Left ventricle myocardium superior (tissue), 1 donor: ENCODE results near the gene TOP1. TPM values are rescaled to one million over a fixed set of nuclear protein-coding genes. Genes with fewer than 3 reads are reported as not detected.
"Not testable (repeated sequence)": the region's sequence is repeated elsewhere in the genome, so short reads cannot be mapped to it uniquely, and the experiment has no call there.

Experiments used
- ATAC-seq: fragments of 200-7000 bp; cut with Tn5 transposase; one replicate; pipeline ENCODE4 v1.9.1; 2020; ENCODE audit warnings: mild to moderate bottlenecking, moderate library complexity
- DNase-seq: peaks from one replicate; pipeline ENCODE4 v3.0.0-alpha.2; 2020
- intact Hi-C: fragments of 100-400 bp; cut with micrococcal nuclease; formaldehyde crosslinking; loops from one replicate; pipeline ENCODE4 v1.11.0; 2022
- total RNA-seq: library from RNA; stranded (reverse); fragmentation: NEBNext Ultra II Directional; extraction: Animal tissue kit (Norgen Biotek cat#: 25700); gene quantifications from one replicate; pipeline ENCODE4 v1.2.1, GENCODE V29; 2021
- donor health status: DM: no; HTN: yes; CAD: no; lungs with severe emphysema.

TOP1 gene
- total RNA-seq, 1 donor from 2014 or later: 25.3 TPM

GRCh38 chr20:41116282-41116956 lies 87.8 kb downstream of the TOP1 start:
- DNase-seq (no peak), ATAC-seq (no peak)
- intact Hi-C loops: no loop called here

DNA sequence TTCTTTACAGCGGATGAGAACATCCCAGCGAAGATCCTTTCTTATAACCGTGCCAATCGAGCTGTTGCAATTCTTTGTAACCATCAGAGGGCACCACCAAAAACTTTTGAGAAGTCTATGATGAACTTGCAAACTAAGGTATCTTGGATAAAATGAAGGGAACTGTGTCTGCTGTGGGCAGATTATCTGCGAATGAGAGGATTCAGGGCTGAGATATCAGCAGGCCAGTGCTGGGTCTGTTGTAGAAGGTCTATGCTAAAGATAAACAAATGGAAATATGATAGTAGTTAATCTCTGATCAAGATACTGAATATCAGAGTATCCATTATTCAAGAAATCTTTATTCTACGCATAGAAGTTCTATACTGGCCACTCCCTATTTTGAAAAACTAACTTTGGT lies 89.5 kb downstream of the TOP1 start:
- intact Hi-C loops, ATAC-seq, DNase-seq: not testable (repeated sequence)

- DNase-seq: no peak
- intact Hi-C loops: no loop called here
- no peak for ATAC-seq
Measured at GRCh38 chr20:41118632-41119031, 90.0 kb downstream of the TOP1 start.

DNA sequence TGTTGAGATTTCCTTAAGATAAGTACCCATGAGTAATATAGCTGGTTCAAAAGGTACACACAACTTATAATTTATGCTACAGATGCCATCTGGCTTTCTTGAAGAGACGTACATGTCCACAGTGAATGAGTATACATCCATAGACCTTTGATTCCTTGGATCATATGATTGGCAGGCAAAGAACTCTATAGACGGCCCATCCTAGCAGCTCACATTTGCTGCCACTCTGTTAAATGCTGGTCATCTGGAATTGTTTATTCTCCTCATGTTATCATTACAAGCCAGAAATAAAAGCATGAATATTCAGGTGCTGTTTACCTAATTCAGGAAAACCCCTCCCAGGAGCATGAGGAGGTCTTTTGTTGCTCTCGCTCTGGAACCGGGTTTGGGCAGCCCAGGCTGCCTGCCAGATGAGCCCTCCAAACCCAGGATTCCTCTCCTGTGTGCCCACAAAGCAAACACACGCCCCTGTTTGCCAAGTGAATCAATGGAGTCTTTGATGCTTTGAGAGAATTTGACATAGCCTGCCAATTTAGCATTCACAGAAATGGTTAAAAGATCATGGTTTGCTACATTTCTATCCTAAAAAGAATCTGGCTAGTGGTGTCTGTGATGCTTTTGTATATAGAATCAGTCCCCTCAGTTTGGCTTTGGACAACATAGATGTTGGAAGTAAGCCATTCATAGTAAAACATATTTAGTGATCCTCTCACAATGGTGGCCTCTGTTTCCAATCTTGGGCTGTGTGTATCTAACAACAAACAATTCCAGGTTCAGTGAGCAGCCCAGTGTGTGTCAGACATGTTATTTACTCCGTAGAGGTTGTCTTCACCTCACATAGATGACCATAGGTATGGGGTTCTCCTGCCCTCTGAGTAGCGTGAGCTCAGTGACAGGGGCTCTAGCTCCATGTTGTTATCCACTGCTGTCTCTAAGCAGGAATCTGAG lies 91.3 kb downstream of the TOP1 start:
- DNase-seq (no peak), ATAC-seq (no peak)
- intact Hi-C loops: no loop called here

- no peak for ATAC-seq
- DNase-seq: no peak
- intact Hi-C loops: no loop called here
Measured at GRCh38 chr20:41121399-41121798, 92.8 kb downstream of the TOP1 start.

GRCh38 chr20:41123631-41124030 lies 95.0 kb downstream of the TOP1 start:
- no peak for ATAC-seq
- intact Hi-C loops: no loop called here
- no peak for DNase-seq

- intact Hi-C loops: no loop called here
- no peak for DNase-seq
- ATAC-seq: no peak
Measured at GRCh38 chr20:41124451-41125094, 96.0 kb downstream of the TOP1 start.

- ATAC-seq (peak; percentile 73), DNase-seq (no peak)
- intact Hi-C loops: no loop called here
Measured at GRCh38 chr20:41125530-41126457, 97.2 kb downstream of the TOP1 start.

DNA sequence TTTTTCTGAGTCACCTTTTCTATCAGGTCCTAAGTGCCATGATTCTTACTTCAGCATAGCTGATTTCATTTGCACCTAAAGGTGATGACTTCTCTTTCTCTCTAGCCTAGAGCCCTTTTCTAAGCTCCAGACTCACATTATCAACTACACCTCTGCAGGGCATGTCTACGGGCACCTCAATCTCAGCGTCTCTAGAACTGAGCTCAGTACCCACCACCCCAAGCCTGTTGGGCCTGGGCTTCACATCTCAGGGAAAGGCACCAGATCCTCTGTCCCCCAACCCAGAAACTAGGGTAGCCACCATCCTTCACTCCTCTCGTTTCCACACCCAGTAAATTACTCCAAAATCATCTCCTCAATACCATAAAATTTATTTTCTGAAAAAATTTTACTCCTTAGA lies 98.1 kb downstream of the TOP1 start:
- peak; percentile 35 for ATAC-seq
- DNase-seq: no peak
- intact Hi-C loops: no loop called here

- DNase-seq, intact Hi-C loops, ATAC-seq: not testable (repeated sequence)
Measured at GRCh38 chr20:41128317-41128716, 99.7 kb downstream of the TOP1 start.

GRCh38 chr20:41131594-41132387 lies 103.2 kb downstream of the TOP1 start:
- no peak for DNase-seq
- no peak for ATAC-seq
- intact Hi-C loops: no loop called here

DNA sequence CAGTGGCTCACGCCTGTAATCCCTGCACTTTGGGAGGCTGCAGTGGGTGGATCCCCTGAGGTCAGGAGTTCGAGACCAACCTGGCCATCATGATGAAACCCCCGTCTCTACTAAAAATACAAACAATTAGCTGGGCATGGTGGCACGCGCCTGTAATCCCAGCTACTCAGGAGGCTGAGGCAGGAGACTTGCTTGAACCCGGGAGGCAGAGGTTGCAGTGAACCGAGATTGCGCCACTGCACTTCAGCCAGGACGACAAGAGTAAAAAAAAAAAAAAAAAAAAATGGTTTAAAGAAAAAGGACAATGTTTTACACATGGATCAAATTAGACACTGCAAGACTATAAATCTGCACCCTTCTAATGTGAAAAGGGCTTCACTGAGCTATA lies 103.8 kb downstream of the TOP1 start:
- ATAC-seq, DNase-seq, intact Hi-C loops: not testable (repeated sequence)

- intact Hi-C loops: no loop called here
- no peak for ATAC-seq
- DNase-seq: no peak
Measured at GRCh38 chr20:41133709-41134361, 105.2 kb downstream of the TOP1 start.

- ATAC-seq: no peak
- intact Hi-C loops: loop anchor here (1.0 kb wide), 1 partner anchor 206 kb away; the partner anchor contains the start of gene LPIN3
- DNase-seq: no peak
Measured at GRCh38 chr20:41134362-41135186, 106.0 kb downstream of the TOP1 start.

GRCh38 chr20:41135187-41135887 lies 106.7 kb downstream of the TOP1 start:
- intact Hi-C loops: loop anchor here (1.0 kb wide), 1 partner anchor 205 kb away; the partner anchor contains the start of gene LPIN3
- ATAC-seq: no peak
- DNase-seq: peak; percentile 56
